Measurements from ENCODE around the gene PPP1R10.

GRCh38 chr6:30613251-30614043 lies 3.6 kb downstream of the PPP1R10 start:
- TF ChIP-seq FOXM1 (IDR thresholded peaks at IDR 0.05; ENCODE audit: borderline replicate concordance, low read depth) (no peak), NFIC (IDR thresholded peaks at IDR 0.05) (no peak), YY1 (IDR thresholded peaks at IDR 0.05; ENCODE audit: low read depth) (no peak)
